Right atrium auricular region (tissue), 2 donors: ENCODE data around the gene GRPEL1. TPM values are rescaled to one million over a fixed set of nuclear protein-coding genes. Genes with fewer than 3 reads are reported as not detected.

Source experiments
- DNase-seq: peaks from one replicate; pipeline ENCODE4 v3.0.0-alpha.2; 2019; ENCODE audit warnings: low spot score
- H3K27ac ChIP-seq, 2 donors: fragments of 200-600 bp; sonication (generic); 1 replicate in 1 of 2; 2 replicates in 1 of 2; pipeline ENCODE4 v1.5.1; 2016 to 2019
- H3K27me3 ChIP-seq, 2 donors: fragments of 200-600 bp; sonication (generic); one replicate each; pipeline versions ENCODE4 v1.5.1 to v1.6.0; 2017 to 2019
- H3K36me3 ChIP-seq: fragments of 200-600 bp; sonication (generic); one replicate; pipeline ENCODE4 v1.5.1; 2016
- H3K4me1 ChIP-seq, 2 donors: fragments of 200-600 bp; sonication (generic); one replicate each; pipeline versions ENCODE4 v1.5.1 to v1.6.0; 2017 to 2019
- H3K4me3 ChIP-seq, 2 donors: fragments of 200-600 bp; sonication (generic); 1 replicate in 1 of 2; 2 replicates in 1 of 2; pipeline ENCODE4 v1.5.1; 2017 to 2019; ENCODE audit warnings: mild to moderate bottlenecking in 1 of 2, moderate library complexity in 1 of 2
- H3K9me3 ChIP-seq, 2 donors: fragments of 200-600 bp; sonication (generic); one replicate each; pipeline ENCODE4 v1.5.1; 2019
- CTCF ChIP-seq, 2 donors: fragments of 200-600 bp; sonication (generic); IDR thresholded peaks; one replicate each; pipeline ENCODE4 v1.5.1; 2019; ENCODE audit warnings: antibody characterized with exemption in 2 of 2
- total RNA-seq, 2 donors: library from RNA; depleted of rRNA; stranded (reverse); fragments of >200 nt; gene quantifications; one replicate each; pipeline ENCODE4 v1.1.0, GENCODE V29; 2016

GRPEL1 gene
- total RNA-seq, 2 donors from 2014 or later, result 17.8 to 18.4 TPM

DNA sequence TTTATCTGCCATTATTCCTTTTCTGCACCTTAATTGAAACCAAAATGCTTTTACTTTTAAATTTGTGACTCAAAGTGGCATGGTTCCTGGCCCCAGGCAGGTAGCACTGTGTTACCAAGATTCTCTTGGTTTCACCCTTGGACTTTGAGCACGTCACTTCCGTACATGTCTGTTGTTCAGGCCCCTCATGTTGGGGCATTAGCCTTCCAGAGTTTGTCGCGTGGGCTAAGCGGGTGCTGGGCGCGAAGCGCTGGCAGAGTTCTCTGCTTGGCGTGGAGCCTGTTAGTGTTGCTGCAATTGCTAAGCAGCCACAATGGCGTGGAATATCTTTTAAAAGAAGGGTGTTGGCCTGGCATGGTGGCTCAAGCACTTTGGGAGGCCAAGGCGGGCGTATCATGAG is 38.7 kb downstream of the GRPEL1 start:
- no peaks in the 10 kb centered on the region for H3K27me3 ChIP-seq
- TF ChIP-seq CTCF (IDR thresholded peaks at IDR 0.05), result no peak
- peaks cover 44% of the 10 kb centered on the region for H3K36me3 ChIP-seq
- no peak overlapping the region for H3K4me3 ChIP-seq
- DNase-seq, result no peak
- H3K4me1 ChIP-seq, result no peaks in the 10 kb centered on the region
- no peak overlapping the region for H3K27ac ChIP-seq
- H3K9me3 ChIP-seq, result no peaks in the 10 kb centered on the region

GRCh38 chr4:7027913-7028312 is 40.0 kb downstream of the GRPEL1 start:
- Histone ChIP-seq H3K9me3 (no peaks in the 10 kb centered on the region), H3K4me1 (no peaks in the 10 kb centered on the region), H3K36me3 (peaks cover 55% of the 10 kb centered on the region), H3K4me3 (no peak overlapping the region), H3K27me3 (no peaks in the 10 kb centered on the region), H3K27ac (no peak overlapping the region)
- no peak for DNase-seq
- no peak for TF ChIP-seq CTCF (IDR thresholded peaks at IDR 0.05)

DNA sequence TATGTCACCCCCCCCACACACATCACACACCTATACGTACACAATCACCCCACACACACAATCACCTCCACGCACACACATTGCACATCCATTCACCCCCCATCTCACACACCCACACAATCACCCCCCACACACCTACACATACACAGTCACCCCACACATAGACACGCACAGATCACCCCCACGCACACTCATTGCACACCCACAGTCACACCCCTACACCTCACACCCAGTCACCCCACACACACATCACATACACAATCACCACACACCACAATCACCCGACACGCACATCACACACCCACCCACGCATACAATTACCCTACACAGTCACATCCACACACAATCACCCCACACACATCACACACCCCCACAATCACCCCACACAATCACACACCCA is 40.6 kb downstream of the GRPEL1 start:
- DNase-seq, result no peak
- Histone ChIP-seq H3K27me3 (no peaks in the 10 kb centered on the region), H3K36me3 (peaks cover 54% of the 10 kb centered on the region), H3K4me1 (no peaks in the 10 kb centered on the region), H3K9me3 (no peaks in the 10 kb centered on the region), H3K4me3 (no peak overlapping the region), H3K27ac (no peak overlapping the region)
- no peak for TF ChIP-seq CTCF (IDR thresholded peaks at IDR 0.05)

GRCh38 chr4:7026107-7026506 is 41.8 kb downstream of the GRPEL1 start:
- DNase-seq, result no peak
- TF ChIP-seq CTCF (IDR thresholded peaks at IDR 0.05), result no peak
- H3K4me3 ChIP-seq, result no peak overlapping the region
- peaks cover 47% of the 10 kb centered on the region for H3K36me3 ChIP-seq
- no peaks in the 10 kb centered on the region for H3K9me3 ChIP-seq
- no peaks in the 10 kb centered on the region for H3K27me3 ChIP-seq
- H3K27ac ChIP-seq, result no peak overlapping the region
- H3K4me1 ChIP-seq, result no peaks in the 10 kb centered on the region

- no peaks in the 10 kb centered on the region for H3K4me1 ChIP-seq
- H3K27ac ChIP-seq, result no peak overlapping the region
- peaks cover 43% of the 10 kb centered on the region for H3K36me3 ChIP-seq
- DNase-seq, result no peak
- no peak overlapping the region for H3K4me3 ChIP-seq
- H3K27me3 ChIP-seq, result no peaks in the 10 kb centered on the region
- no peaks in the 10 kb centered on the region for H3K9me3 ChIP-seq
- TF ChIP-seq CTCF (IDR thresholded peaks at IDR 0.05), result no peak
Observed at GRCh38 chr4:7025040-7025602, 42.7 kb downstream of the GRPEL1 start.

DNA sequence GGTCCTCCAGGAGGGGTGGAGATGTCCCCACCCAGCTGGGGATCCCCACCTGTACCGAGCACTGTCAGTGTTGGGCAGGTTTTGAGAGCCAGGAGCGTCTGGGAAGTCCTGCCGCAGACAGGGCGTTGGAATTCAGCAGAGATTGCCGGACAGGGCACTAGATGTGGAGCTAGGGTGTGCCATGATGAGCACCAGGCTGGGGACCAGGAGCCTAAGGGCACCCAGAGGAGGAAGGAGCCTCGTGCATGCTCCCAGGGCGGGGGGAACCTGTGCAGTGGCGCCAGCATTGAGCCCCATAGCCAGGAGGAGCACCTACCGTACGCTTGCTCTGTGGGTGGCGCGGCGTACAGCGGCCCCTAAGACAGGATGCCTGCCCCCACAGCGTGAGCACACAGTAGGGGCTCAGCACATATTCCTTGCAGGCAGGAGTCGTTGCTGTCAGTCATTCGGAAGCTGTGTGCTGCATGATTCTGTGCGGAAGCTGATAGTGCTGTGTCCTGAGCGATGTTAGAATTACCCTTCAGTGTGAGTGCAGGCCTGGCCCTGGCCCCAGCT is 43.5 kb downstream of the GRPEL1 start:
- H3K36me3 ChIP-seq, result peaks cover 36% of the 10 kb centered on the region
- TF ChIP-seq CTCF (IDR thresholded peaks at IDR 0.05), result no peak
- no peak for DNase-seq
- no peaks in the 10 kb centered on the region for H3K27me3 ChIP-seq
- no peak overlapping the region for H3K4me3 ChIP-seq
- H3K4me1 ChIP-seq, result no peaks in the 10 kb centered on the region
- no peaks in the 10 kb centered on the region for H3K9me3 ChIP-seq
- H3K27ac ChIP-seq, result no peak overlapping the region
